DOHH2 (cell line): Measurements from ENCODE around the gene EIF4B.

Experiments
- CTCF ChIP-seq: fragments of 200-600 bp; sonication (generic); IDR thresholded peaks from one replicate; pipeline ENCODE4 v1.5.1; 2014; ENCODE audit warnings: antibody characterized with exemption, mild to moderate bottlenecking, low read depth, low read length; ENCODE audit not compliant: poor library complexity, severe bottlenecking
- EZH2phosphoT487 ChIP-seq: fragments of 200-600 bp; sonication (generic); IDR thresholded peaks from 2 replicates; pipeline ENCODE4 v1.6.1; 2017; ENCODE audit warnings: borderline replicate concordance, mild to moderate bottlenecking, antibody characterized with exemption, low read length, moderate library complexity, mixed read lengths

DNA sequence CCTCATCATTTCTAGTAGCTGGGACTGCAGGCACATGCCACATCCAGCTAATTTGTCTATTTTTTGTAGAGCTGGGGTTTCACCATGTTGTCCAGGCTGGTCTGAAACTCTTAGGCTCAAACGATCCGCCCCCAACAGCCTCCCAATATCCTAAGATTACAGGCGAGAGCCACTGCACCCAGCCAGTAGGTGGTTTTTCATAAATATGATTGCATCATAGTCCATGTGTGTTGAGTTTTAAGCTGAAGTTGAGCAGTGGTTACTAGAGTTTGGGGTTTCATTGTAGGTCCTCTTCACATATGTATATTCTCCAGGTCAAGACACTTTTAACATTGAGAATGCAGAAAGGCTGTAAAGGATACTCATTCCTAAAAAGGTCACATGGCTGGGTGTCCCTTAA lies 30.5 kb downstream of the EIF4B start:
- TF ChIP-seq CTCF (no peak), EZH2phosphoT487 (no peak)
